Bone marrow (tissue), 2 donors: ENCODE data around the gene S100Z.
"Not testable (repeated sequence)": the region's sequence is repeated elsewhere in the genome, so short reads cannot be mapped to it uniquely, and the experiment has no call there.

Experiments used
- DNase-seq, 2 donors: peaks; one replicate each; lab custom pipeline; 2025; lab: John Stamatoyannopoulos, UW

Gene S100Z

DNA sequence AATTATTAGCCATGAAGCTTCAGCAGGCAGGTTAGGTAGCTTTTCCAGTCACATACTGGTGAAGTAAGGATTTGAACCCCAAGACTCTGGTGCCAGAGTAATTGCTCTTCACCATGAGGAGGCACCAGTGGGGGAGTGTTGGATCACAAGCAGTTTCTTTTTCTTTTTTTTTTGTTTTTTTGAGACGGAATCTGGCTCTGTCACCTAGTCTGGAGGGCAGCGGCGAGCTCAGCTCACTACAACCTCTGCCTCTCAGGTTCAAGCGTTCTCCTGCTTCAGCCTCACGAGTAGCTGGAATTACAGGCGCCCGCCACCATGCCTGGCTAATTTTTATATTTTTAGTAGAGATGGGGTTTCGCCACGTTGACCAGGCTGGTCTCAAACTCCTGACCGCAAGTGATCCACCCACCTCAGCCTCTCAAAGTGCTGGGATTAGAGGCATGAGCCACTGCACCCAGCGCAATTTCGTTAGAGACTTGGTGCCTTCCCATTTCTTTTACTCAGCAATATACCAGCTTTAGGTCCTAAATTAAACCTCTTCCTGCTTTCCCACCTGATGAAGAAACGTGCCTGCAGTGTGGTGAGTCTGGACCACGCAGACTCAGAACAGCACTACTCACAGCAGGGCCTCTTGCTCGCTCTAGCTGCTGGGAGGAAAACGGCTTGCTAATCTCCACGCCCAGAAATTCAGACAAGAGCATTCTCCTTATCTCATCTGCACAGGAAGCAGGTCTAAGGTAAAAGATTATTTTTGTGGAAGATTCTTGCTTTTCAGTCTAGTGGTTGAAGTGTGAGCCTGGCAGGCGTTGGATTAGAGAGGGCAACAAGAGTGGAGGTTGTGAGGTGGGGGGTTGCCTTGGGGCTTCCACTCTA lies at the start of gene S100Z:
S100Z (plus strand) TSS at position 596 of the 873 bp plus-strand sequence. CDS start 25,346 bp downstream, outside the sequence.
- peak in 1 of 2 donors; percentile 83 for DNase-seq

DNA sequence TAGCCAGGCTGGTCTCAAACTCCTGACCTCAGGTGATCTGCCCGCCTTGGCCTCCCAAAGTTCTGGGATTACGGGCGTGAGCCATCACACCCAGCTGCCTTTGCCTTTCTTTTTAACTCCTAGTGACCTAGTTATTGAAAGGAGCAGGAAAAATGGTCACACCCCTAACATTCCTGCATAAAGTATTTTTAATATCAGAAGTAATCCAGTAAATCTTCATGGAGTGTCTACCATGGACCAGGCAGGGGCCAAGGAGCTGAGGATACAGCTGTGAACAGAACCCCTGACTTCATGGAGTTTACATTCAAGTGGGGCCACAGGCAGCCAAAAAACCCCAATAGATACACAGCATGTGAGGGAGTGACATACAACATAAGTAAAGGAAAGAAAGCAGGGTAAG lies 49.2 kb upstream of the S100Z start:
- no peak for DNase-seq

- no peak for DNase-seq
Observed at GRCh38 chr5:76801159-76801802, 48.5 kb upstream of the S100Z start.

GRCh38 chr5:76801803-76802195 lies 48.0 kb upstream of the S100Z start:
- no peak for DNase-seq

- no peak for DNase-seq
Observed at GRCh38 chr5:76804266-76804665, 45.5 kb upstream of the S100Z start.

GRCh38 chr5:76805821-76806505 lies 43.9 kb upstream of the S100Z start:
- DNase-seq = no peak

- DNase-seq = no peak
Observed at GRCh38 chr5:76807296-76807695, 42.5 kb upstream of the S100Z start.

DNA sequence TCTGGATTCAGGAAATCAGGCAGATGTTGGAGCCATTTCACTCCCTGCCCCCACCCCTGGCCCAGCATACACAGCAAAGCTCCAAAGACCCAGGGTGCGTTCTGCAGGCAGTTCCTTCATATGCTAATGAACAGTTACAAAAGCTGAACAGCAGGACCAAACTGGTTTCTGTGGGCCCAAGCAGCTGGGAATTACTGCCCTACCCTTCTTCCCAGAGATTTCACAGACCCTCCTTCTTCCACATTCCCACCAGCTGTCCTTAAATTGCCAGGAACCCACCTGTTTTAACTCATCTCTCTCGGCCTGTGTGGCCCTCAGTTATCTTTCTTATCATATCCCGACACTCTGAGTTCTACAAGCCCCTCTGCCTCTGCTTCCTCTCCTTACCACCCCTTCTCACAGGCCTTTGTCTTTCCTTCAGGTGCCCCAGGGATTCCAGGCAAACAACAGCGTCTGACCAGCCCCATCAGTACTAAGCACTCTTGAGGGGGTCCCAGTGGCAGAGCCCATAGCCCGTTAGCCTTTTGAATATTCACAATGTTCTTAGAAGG lies 41.6 kb upstream of the S100Z start:
- DNase-seq = no peak

DNA sequence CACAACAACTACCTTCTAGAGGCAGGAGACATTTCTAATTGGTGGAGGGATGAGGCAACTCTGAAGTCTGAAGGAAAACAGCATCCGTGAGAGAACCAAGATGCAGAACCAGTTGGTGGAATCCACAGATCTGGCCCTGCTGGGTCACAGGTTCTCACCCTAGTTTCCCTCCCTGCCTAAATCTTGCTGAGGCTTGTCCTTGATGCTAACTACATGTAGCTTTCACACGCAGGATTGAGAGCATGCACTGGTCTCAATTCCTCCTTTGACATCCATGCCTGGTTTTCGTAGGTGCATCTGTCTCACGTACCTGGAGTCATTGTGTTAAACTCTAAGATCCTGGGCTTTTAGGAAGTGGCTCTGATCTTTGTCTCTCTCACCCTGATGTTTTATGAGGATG lies 40.7 kb upstream of the S100Z start:
- DNase-seq = no peak

DNA sequence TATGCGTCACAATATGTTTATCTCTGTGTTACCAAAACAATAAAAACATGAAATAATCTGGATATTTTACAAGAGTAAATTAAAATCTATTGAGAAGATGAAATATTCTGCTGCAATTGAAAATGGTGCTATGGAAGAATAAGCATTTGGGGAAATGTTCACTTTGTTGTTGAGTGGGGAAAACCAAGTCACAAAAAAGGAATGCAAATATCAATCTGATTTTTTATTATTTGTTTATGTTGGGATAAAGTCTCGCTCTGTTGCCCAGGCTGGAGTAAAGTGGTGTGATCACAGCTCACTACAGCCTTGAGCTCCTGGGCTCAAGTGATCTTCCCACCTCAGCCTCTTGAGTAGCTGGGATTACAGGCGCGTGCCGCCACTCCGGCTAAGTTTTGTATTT lies 39.6 kb upstream of the S100Z start:
- DNase-seq = no peak

GRCh38 chr5:76811214-76811613 lies 38.6 kb upstream of the S100Z start:
- DNase-seq = no peak

GRCh38 chr5:76812209-76812608 lies 37.6 kb upstream of the S100Z start:
- not testable (repeated sequence) for DNase-seq

- peak in 1 of 2 donors; percentile 24 for DNase-seq
Observed at GRCh38 chr5:76813982-76814562, 35.7 kb upstream of the S100Z start.

- DNase-seq = no peak
Observed at GRCh38 chr5:76816110-76816831, 33.5 kb upstream of the S100Z start.

DNA sequence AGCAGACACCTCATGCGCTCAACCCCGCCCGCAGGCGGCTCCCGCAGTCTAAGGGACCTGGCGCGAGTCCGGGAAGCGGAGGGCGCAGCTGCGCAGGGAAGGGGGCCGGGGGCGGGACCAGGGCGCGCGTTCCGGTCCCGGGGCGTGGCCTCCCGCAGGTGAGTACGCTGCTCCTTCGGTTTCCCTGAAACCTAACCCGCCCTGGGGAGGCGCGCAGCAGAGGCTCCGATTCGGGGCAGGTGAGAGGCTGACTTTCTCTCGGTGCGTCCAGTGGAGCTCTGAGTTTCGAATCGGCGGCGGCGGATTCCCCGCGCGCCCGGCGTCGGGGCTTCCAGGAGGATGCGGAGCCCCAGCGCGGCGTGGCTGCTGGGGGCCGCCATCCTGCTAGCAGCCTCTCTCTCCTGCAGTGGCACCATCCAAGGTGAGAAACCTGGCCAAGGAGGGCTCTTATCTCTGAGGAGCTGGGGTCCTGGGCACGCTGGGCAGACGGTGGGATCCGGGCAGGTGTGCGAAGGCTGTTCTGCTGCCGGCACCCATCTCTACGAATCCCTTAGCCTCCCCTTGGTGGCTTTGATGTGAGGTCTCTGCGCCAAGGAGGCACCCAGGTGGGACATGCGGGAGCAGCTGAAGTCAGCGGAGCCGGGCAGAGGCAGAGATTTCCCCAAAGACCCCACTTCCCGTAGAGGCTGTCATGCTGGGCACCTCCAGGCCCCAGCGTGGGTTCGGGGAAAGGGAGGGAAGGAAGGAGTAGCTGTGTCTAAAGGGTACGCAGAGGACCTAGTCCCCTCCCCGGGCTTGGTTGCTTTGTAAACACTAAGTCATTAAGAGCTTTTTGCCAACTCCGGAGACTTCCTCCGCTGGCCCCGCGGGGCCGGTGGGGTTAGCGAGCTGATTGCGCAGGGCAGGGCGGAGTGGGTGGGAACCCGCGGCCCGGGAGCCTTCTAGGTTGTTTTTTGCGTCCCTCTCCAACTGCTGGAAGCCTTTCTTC lies 30.7 kb upstream of the S100Z start, which contains the start of gene F2RL1:
F2RL1 (plus strand) TSS at position 187 of the 988 bp plus-strand sequence; CDS start at position 340, 153 bp downstream.
- peak; percentile 23 to 34 for DNase-seq

- no peak for DNase-seq
Observed at GRCh38 chr5:76819851-76820525, 29.8 kb upstream of the S100Z start.

- no peak for DNase-seq
Observed at GRCh38 chr5:76820526-76820890, 29.3 kb upstream of the S100Z start.

DNA sequence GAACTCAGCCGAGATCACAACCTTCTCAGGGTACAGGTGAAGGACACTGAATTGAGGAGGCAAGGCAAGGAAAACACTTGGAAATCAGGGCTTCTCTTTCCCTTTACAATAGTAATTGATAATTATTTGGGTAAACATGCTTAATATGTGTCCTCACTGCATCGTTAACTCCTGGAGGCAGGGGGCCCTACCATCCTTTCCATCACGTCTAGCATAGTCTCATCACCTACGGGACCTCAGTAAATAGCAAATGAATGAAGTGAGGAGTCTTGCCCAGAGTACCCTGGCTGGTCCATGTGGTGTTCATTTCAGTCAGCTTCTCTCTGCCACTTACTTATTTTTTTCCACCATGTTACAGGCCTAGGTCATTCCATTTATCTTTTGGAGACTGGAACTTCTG lies 28.7 kb upstream of the S100Z start:
- DNase-seq = no peak

DNA sequence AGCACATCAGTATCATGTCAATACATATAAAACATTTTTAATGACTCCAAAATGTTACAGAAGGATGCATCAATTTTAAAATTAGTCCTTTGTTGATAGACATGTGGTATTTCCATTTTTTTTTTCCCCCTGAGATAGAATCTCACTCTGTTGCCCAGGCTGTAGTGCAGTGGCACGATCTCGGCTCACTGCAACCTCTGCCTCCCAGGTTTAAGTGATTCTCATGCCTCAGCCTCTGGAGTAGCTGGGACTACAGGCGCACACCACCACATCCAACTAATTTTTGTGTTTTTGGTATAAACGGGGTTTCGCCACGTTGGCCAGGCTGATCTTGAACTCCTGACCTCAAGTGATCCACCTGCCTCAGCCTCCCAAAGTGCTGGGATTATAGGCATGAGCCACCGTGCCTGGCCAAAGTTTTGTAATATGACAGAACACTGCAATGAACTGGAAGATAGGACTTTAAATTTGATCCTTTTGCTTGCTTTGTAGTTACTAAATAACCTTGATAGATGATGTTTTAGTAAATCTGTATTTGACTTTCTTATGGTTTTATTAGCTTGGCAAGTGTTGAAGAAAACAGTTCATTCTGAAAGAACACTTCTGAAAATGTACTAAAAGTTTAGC lies 27.6 kb upstream of the S100Z start:
- DNase-seq = not testable (repeated sequence)
